A673 (cell line): ENCODE results near the gene ANKRD55. TPM values are rescaled to one million over a fixed set of nuclear protein-coding genes. Genes with fewer than 3 reads are reported as not detected.

ENCODE experiments used
- BruUV-seq: library from RNA; stranded (reverse); fragments of 400-500 nt; replicated peaks from 2 replicates; lab custom pipeline; 2021; lab: Mats Ljungman, UMichigan
- CTCF ChIA-PET: fragments of 300-600 bp; sonication (Branson Sonifier 250); formaldehyde crosslinking; loops from one replicate; lab custom pipeline; 2022; ENCODE audit warnings: antibody characterized with exemption; lab: Charles Lee
- POLR2A ChIA-PET: fragments of 300-600 bp; sonication (Branson Sonifier 250); formaldehyde crosslinking; loops from one replicate; lab custom pipeline; 2022; ENCODE audit warnings: antibody characterized with exemption; ENCODE audit not compliant: low non-redundant PET; lab: Charles Lee
- DNase-seq: peaks from one replicate; pipeline ENCODE4 v3.0.0-alpha.2; 2015; ENCODE audit warnings: low spot score
- H3K27ac ChIP-seq: fragments of 200-600 bp; sonication (generic); 2 replicates; pipeline ENCODE4 v1.5.1; 2016; ENCODE audit warnings: mixed run types, low read depth, mild to moderate bottlenecking, mixed read lengths, antibody characterized with exemption, low read length; ENCODE audit not compliant: poor library complexity, severe bottlenecking
- H3K27me3 ChIP-seq: fragments of 200-600 bp; sonication (generic); replicated peaks from 2 replicates; pipeline ENCODE4 v1.6.1; 2017; ENCODE audit warnings: mixed run types, low read depth, mild to moderate bottlenecking, mixed read lengths, antibody characterized with exemption, low read length; ENCODE audit not compliant: insufficient read depth, poor library complexity
- H3K36me3 ChIP-seq: fragments of 200-600 bp; sonication (generic); 2 replicates; pipeline ENCODE4 v1.6.1; 2016; ENCODE audit warnings: mixed run types, mild to moderate bottlenecking, mixed read lengths, antibody characterized with exemption, low read length; ENCODE audit not compliant: insufficient read depth, poor library complexity, severe bottlenecking
- H3K4me1 ChIP-seq: fragments of 200-600 bp; sonication (generic); 2 replicates; pipeline ENCODE4 v1.6.1; 2017; ENCODE audit warnings: mixed run types, mild to moderate bottlenecking, mixed read lengths, antibody characterized with exemption, low read length; ENCODE audit not compliant: insufficient read depth, poor library complexity, severe bottlenecking
- H3K4me3 ChIP-seq: fragments of 200-600 bp; sonication (generic); 2 replicates; pipeline ENCODE4 v1.5.1; 2016; ENCODE audit warnings: low read depth, mixed run types, mild to moderate bottlenecking, mixed read lengths, low read length; ENCODE audit not compliant: poor library complexity, severe bottlenecking
- H3K9me3 ChIP-seq: fragments of 200-600 bp; sonication (generic); 2 replicates; pipeline ENCODE4 v1.6.1; 2016; ENCODE audit warnings: mixed run types, low read depth, mild to moderate bottlenecking, mixed read lengths, antibody characterized with exemption, low read length; ENCODE audit not compliant: poor library complexity, severe bottlenecking
- CTCF ChIP-seq: fragments of 300-800, 200-600 bp; sonication (generic); conservative IDR thresholded peaks from 2 replicates; pipeline ENCODE4 v1.5.1; 2017; ENCODE audit warnings: low read depth, mild to moderate bottlenecking, antibody characterized with exemption, low read length, moderate library complexity, mixed read lengths
- EZH2 ChIP-seq: fragments of 200-600 bp; sonication (generic); IDR thresholded peaks from 2 replicates; pipeline ENCODE4 v1.6.1; 2017; ENCODE audit warnings: borderline replicate concordance, low read depth, mild to moderate bottlenecking, mixed read lengths, antibody characterized with exemption, low read length; ENCODE audit not compliant: poor library complexity, severe bottlenecking
- intact Hi-C: fragments of 100-400 bp; cut with micrococcal nuclease; formaldehyde crosslinking; loops from one replicate; pipeline ENCODE4 v1.10.0; 2022; ENCODE audit not compliant: unreplicated experiment
- total RNA-seq: library from RNA; stranded (reverse); gene quantifications from 2 replicates; pipeline ENCODE4 v1.2.3, GENCODE V29; 2021

Gene ANKRD55
- total RNA-seq, 1 experiment from 2014 or later = not detected

- H3K27ac ChIP-seq = no peak overlapping the region
- intact Hi-C loops = no loop called here
- no peak overlapping the region for H3K4me3 ChIP-seq
- H3K36me3 ChIP-seq = no peaks in the 10 kb centered on the region
- ChIA-PET CTCF (no interaction called here), POLR2A (no interaction called here)
- peaks cover 10% of the 10 kb centered on the region for H3K27me3 ChIP-seq
- H3K9me3 ChIP-seq = no peaks in the 10 kb centered on the region
- TF ChIP-seq EZH2 (no peak), CTCF (no peak)
- H3K4me1 ChIP-seq = no peaks in the 10 kb centered on the region
- BruUV-seq = no TSS peak
- no peak for DNase-seq
Measured at GRCh38 chr5:56232538-56232937, 592 bp downstream of the ANKRD55 start.

GRCh38 chr5:56230576-56230975, 2.6 kb downstream of the ANKRD55 start:
- POLR2A ChIA-PET = no interaction called here
- intact Hi-C loops = no loop called here
- CTCF ChIA-PET = no interaction called here
- TF ChIP-seq CTCF (no peak), EZH2 (no peak)
- Histone ChIP-seq H3K9me3 (no peaks in the 10 kb centered on the region), H3K27me3 (peaks cover 10% of the 10 kb centered on the region), H3K4me1 (no peaks in the 10 kb centered on the region), H3K36me3 (no peaks in the 10 kb centered on the region), H3K27ac (no peak overlapping the region), H3K4me3 (no peak overlapping the region)
- DNase-seq = no peak
- BruUV-seq = no TSS peak

GRCh38 chr5:56229111-56229510, 4.0 kb downstream of the ANKRD55 start:
- ChIA-PET CTCF (no interaction called here), POLR2A (no interaction called here)
- Histone ChIP-seq H3K27me3 (peaks cover 6% of the 10 kb centered on the region), H3K9me3 (no peaks in the 10 kb centered on the region), H3K27ac (no peak overlapping the region), H3K4me1 (no peaks in the 10 kb centered on the region), H3K4me3 (no peak overlapping the region), H3K36me3 (no peaks in the 10 kb centered on the region)
- DNase-seq = no peak
- no peak for TF ChIP-seq CTCF
- TF ChIP-seq EZH2 = no peak
- intact Hi-C loops = no loop called here
- no TSS peak for BruUV-seq
